WTC11 (cell line): ENCODE data around the gene OTOGL.

Source experiments
- ATF1 ChIP-seq: sonication (generic); formaldehyde crosslinking; IDR thresholded peaks from 2 replicates; pipeline ENCODE4 v1.8.1; 2023; ENCODE audit warnings: mild to moderate bottlenecking, moderate library complexity, missing genetic modification reagents
- ATF2 ChIP-seq: sonication (generic); formaldehyde crosslinking; IDR thresholded peaks from 2 replicates; pipeline ENCODE4 v1.8.1; 2022; ENCODE audit warnings: low read depth, missing genetic modification reagents, borderline replicate concordance
- ATF3 ChIP-seq: sonication (generic); formaldehyde crosslinking; conservative IDR thresholded peaks from 2 replicates; pipeline ENCODE4 v1.8.1; 2022; ENCODE audit warnings: mild to moderate bottlenecking, missing genetic modification reagents
- CREB1 ChIP-seq: sonication (generic); formaldehyde crosslinking; IDR thresholded peaks from 2 replicates; pipeline ENCODE4 v1.8.0; 2023; ENCODE audit warnings: mild to moderate bottlenecking, missing genetic modification reagents
- CTCF ChIP-seq: fragments of 200-600 bp; IDR thresholded peaks from 2 replicates; pipeline ENCODE4 v1.8.0; 2022; ENCODE audit warnings: antibody characterized with exemption
- ELF4 ChIP-seq: sonication (generic); formaldehyde crosslinking; IDR thresholded peaks from 2 replicates; pipeline ENCODE4 v1.8.1; 2022; ENCODE audit warnings: low read depth, mild to moderate bottlenecking, moderate library complexity, missing genetic modification reagents
- ETV6 ChIP-seq: sonication (generic); formaldehyde crosslinking; IDR thresholded peaks from 2 replicates; pipeline ENCODE4 v1.8.1; 2022; ENCODE audit warnings: mild to moderate bottlenecking, missing genetic modification reagents
- FOXP4 ChIP-seq: sonication (generic); formaldehyde crosslinking; IDR thresholded peaks from 2 replicates; pipeline ENCODE4 v1.8.0; 2022; ENCODE audit warnings: mild to moderate bottlenecking, missing genetic modification reagents
- NR2C2 ChIP-seq: sonication (generic); formaldehyde crosslinking; IDR thresholded peaks from 2 replicates; pipeline ENCODE4 v1.8.0; 2022; ENCODE audit warnings: mild to moderate bottlenecking, missing genetic modification reagents
- RELA ChIP-seq: sonication (generic); formaldehyde crosslinking; IDR thresholded peaks from 2 replicates; pipeline ENCODE4 v1.8.1; 2022; ENCODE audit warnings: missing genetic modification reagents, mild to moderate bottlenecking, borderline replicate concordance
- SP1 ChIP-seq: sonication (generic); formaldehyde crosslinking; conservative IDR thresholded peaks from 2 replicates; pipeline ENCODE4 v1.8.1; 2022; ENCODE audit warnings: missing genetic modification reagents
- ZNF263 ChIP-seq: sonication (generic); formaldehyde crosslinking; IDR thresholded peaks from 2 replicates; pipeline ENCODE4 v1.8.1; 2022; ENCODE audit warnings: low read depth, mild to moderate bottlenecking, moderate library complexity, missing genetic modification reagents
- ZNF281 ChIP-seq: sonication (generic); formaldehyde crosslinking; IDR thresholded peaks from 2 replicates; pipeline ENCODE4 v1.8.0; 2023; ENCODE audit warnings: mild to moderate bottlenecking, missing genetic modification reagents

- TF ChIP-seq CTCF: no peak
- TF ChIP-seq ELF4 (CRISPR knock-in tag): no peak
- TF ChIP-seq RELA: no peak
- no peak for TF ChIP-seq NR2C2 (CRISPR knock-in tag)
- TF ChIP-seq ETV6: no peak
- TF ChIP-seq CREB1 (CRISPR knock-in tag): no peak
- TF ChIP-seq ZNF263: no peak
- no peak for TF ChIP-seq ATF2 (CRISPR knock-in tag)
- TF ChIP-seq FOXP4 (CRISPR knock-in tag): no peak
- no peak for TF ChIP-seq SP1 (CRISPR knock-in tag)
- no peak for TF ChIP-seq ZNF281 (CRISPR knock-in tag)
- no peak for TF ChIP-seq ATF3
- TF ChIP-seq ATF1: no peak
Measured at GRCh38 chr12:80356097-80356496, 256.8 kb downstream of the OTOGL start.
